NCI-H1417 treated with DMSO at 0.1 percent for 48 hours (cell line): Measurements from ENCODE around the gene PPP4R3C.
"Not testable (repeated sequence)": the region's sequence is repeated elsewhere in the genome, so short reads cannot be mapped to it uniquely, and the experiment has no call there.

Experiments used
- DNase-seq: peaks from one replicate; lab custom pipeline; 2025; lab: John Stamatoyannopoulos, UW

Gene PPP4R3C

DNA sequence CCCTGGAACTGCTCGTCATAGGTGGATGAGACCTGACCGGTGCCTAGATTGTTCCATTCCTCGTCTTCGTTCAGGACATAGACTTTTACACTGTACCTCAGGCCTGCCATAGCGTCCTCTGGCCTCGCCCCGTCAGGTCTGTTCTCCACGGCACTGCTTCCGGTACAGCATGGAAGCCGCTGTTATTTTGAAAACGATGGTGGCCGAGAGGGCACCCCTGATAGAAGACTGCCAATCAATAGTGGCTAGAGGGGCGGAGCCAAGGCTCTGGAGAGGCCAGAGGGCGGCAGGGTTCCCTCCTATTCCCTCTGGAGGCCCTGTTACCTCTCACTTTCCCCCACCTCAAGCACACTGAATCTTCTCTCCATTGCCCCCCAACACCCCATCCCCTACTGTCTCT is at the start of gene PPP4R3C:
Gene PPP4R3C (minus strand): TSS at position 155 of the 400 bp plus-strand sequence. CDS start 45 bp downstream, at position 110.
- DNase-seq = peak; percentile 52

DNA sequence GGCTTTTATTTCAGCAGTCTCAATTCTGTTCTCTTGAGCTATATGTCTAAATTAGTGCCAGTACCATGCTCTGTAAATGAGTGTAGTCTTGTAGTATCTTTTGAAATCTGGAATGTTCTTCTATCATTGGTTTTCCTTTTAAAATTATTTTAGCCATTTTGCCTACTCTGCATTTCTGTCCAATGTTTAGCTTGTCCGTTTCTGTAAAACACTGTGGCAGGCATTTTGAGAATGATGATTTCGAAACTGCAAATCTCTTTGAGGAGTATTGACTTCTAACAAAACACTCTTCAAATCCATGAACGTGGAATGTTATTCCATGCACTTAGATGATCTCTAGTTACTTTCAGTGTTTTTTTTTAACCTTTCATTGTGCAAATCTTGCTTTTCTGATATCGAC is 28.3 kb upstream of the PPP4R3C start:
- DNase-seq = no peak

DNA sequence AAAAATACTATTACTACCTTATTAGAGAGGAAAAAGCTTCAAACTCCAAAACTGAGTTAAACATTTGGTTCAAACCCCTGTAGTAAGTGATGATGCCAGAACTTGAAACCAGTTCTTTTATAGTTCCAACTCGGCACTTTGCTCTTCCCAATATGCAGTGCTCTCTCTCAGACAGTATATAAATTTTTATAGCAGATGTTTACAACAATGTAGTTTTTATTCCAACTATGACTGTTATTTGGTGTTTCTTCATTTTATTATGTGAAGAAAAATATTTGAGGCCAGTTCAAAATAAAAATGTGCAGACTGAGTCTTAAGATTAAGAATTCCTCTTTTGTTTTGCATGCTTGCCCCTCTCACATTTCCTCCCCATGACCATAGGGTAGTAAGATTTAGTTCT is 2.9 kb upstream of the PPP4R3C start:
- DNase-seq = no peak

DNA sequence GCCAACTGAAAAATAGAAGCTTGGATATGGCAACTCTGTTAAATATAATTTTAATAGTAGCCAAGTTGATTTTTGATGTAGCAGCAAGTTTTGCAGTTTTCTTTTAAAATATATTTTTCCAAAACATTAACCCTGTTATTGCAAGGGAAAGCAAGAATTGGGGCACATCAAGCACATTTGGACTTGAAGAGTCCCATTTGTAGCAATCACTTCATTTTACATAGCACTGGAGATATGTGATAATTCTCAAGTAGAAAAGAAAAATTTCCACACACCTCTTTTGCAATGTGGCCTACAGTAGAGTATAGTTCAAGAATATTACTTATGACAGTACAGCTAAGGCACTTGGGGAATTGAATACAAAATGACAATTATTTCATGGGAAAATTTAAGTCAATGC is 1.9 kb upstream of the PPP4R3C start:
- DNase-seq = no peak

DNA sequence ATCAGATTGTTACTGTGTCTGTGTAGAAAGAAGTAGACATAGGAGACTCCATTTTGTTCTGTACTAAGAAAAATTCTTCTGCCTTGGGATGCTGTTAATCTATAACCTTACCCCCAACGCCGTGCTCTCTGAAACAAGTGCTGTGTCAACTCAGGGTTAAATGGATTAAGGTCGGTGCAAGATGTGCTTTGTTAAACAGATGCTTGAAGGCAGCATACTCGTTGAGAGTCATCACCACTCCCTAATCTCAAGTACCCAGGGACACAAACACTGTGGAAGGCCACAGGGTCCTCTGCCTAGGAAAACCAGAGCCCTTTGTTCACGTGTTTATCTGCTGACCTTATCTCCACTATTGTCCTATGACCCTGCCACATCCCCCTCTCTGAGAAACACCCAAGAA is 4.0 kb downstream of the PPP4R3C start:
- DNase-seq = not testable (repeated sequence)

DNA sequence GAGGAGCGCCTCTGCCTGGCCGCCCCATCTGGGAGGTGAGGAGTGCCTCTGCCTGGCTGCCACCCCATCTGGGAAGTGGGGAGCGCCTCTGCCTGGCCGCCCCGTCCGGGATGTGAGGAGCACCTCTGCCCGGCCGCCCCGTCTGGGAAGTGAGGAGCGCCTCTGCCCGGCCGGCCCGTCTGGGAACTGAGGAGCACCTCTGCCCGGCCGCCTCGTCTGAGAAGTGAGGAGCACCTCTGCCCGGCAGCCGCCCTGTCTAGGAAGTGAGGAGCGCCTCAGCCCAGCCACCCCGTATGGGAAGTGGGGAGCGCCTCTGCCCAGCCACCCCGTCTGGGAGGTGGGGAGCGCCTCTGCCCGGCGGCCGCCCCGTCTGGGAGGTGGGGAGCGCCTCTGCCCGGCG is 4.6 kb downstream of the PPP4R3C start:
- DNase-seq = not testable (repeated sequence)

DNA sequence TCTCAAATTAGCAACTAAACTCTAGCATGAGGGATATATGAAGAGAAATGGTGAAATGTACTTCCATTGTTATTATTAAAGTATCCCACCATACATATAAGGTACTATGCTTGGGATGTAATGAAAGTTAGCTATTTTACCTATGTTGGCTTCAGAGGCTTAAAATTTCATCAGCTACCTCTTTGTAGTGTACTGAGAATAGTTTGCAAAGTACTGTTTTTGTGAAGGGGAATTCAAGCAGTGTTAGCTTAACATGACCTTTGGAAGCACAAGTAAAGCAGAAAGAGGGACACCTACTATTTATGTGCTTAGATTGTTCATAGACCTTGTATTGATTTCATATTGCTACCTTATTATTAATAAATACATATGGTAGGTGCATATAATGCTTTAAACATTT is 11.8 kb downstream of the PPP4R3C start:
- no peak for DNase-seq

DNA sequence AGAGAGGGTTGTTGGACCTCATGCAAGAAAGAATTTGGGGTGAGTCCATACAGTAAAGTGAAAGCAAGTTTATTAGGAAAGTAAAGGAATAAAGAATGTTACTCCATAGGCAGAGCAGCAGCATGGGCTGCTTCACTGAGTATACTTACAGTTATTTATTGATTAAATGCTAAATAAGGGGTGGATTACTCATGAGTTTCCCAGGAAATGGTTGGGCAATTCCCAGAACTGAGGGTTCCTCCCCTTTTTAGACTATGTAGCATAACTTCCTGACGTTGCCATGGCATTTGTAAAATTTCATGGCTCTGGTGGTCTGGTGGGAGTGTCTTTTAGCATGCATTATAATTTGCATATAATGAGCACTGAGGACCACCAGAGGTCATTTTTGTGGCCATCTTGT is 16.7 kb downstream of the PPP4R3C start:
- no peak for DNase-seq

DNA sequence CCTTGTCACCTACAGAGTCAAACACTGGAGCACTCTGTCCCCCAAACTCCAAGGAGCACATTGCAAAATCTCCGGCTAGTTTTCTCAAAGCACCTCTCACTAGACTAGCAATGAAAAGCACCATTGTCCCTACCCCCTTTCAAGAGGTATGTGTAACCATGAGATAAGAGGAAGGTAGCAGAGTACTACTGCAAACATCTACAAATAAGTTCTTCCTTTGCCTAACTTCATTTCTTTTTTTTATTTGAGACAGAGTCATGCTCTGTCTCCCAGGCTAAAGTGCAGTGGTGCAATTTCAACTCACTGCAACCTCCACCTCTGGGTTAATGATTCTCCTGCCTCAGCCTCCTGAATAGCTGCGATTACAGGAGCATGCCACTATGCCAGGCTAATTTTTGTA is 17.7 kb downstream of the PPP4R3C start:
- no peak for DNase-seq

DNA sequence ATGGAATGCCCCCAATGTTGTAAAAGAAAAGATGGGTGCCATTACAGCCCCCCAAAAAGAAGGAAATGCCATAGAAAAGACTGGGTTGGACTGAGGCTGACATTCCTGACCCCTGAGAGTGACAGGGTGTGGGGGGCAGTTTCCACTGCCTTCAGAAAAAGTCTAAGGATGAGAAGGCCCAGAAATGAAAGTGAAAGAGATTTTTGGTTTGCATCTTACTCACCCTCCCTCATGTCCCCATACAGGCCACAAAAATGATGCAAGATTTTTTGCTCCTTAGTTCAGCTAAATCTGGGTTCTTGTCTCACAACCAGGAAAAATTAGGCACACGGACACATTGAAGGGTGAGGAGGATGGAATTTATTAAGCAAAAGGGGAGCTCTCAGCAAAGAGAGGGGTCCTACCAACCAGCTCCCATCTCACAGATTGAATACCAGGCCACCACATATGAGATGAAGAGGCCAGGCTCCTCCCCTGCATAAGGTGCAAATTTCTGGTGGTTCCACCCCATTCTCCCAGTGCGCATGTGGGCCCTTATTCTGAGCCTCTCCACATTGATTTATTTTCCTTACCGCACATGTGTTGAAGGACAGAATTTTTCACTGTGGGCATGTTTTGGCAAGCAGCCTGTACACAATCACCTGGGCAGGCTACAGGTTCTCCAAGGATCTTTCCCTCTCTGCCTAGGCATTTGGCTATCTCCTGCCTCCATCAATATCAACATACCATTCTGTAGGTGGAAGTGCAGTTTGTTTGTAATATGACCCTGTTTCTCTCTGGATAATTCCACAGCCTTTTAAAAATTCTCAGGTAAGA is 18.8 kb downstream of the PPP4R3C start:
- DNase-seq = no peak

DNA sequence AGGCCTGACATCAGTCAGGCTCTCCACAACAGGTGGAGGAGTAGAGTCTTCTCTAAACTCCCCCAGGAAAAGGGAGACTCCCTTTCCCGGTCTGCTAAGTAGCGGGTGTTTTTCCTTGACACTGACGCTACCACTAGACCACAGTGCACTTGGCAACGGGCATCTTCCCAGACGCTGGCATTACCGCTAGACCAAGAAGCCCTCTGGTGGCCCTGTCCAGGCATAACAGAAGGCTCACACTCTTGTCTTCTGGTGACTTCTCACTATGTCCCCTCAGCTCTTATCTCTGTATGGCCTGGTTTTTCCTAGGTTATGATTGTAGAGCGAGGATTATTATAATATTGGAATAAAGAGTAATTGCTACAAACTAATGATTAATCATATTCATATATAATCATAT is 20.7 kb downstream of the PPP4R3C start:
- not testable (repeated sequence) for DNase-seq

DNA sequence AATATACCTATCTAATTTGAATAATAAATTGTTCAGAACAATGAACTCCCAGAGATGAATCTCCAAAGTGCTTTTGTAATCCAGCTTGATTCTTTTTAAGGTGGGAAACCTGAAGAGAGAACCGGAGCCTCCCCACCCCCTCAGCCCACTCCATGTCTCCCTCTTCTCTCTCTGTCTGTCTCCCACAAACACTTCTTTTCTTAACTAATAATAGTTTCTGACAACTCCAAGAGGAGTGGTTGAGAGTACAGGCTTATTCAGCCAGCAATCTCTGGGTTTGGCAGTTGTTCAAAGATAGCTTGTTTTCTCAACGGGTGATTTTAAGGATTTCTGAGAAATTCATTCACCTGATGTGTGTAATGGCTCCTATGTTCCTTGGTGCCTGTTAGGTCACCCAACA is 23.4 kb downstream of the PPP4R3C start:
- DNase-seq = no peak

DNA sequence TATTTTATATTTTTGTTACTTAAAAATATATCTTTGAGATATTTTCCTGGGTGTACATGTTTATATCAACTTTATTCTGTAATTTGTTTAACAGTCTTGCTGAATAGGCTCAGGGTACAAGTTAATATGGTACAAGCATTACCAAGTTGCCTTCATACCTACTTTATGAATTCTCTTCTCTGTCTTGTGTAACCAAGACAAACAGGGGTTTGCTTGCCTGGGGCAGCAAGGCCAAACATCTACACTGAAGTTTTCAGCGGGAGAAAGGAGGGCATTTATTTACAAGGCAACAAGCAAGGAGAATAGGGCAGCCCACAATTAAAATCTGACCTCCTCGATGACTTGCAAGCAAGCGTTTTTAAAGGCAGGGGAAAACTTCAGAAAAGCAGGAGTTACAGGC is 24.2 kb downstream of the PPP4R3C start:
- DNase-seq = no peak

DNA sequence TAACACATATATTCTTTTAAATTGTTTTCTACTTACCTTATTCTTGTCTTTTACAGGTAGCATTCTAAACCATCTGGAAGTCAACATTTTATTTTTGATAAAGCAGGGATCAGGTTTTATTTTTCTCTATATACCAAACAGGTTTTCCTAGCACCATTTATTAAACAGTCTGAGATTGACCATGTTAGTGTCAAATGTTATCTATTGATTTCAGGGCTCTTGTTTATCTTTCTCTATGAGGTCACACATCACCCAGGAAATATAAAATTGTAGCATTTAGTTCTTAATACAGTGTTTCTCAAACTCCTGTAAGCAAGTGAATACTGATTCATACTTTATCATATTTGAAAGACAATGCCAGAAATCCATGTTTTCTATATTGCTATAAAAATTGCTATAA is 28.1 kb downstream of the PPP4R3C start:
- DNase-seq = no peak
